GM18507 (cell line): Measurements from ENCODE around the gene CWC27.
"Not testable (repeated sequence)": the region's sequence is repeated elsewhere in the genome, so short reads cannot be mapped to it uniquely, and the experiment has no call there.

Experiments used
- DNase-seq: peaks from one replicate; pipeline ENCODE4 v3.0.0; 2011; ENCODE audit warnings: low read depth; ENCODE audit not compliant: insufficient read length; ENCODE audit errors: extremely low spot score
- FAIRE-seq: peaks from 2 replicates; lab custom pipeline; 2011; peaks lifted over from hg19 to GRCh38; lab: Jason Lieb, UNC

Gene CWC27

GRCh38 chr5:64784451-64785025 is 15.8 kb downstream of the CWC27 start:
- FAIRE-seq (peak; percentile 85), DNase-seq (no peak)

GRCh38 chr5:64786372-64786771 is 17.6 kb downstream of the CWC27 start:
- DNase-seq = no peak
- FAIRE-seq = no peak

GRCh38 chr5:64788156-64788555 is 19.4 kb downstream of the CWC27 start:
- no peak for DNase-seq
- no peak for FAIRE-seq

- no peak for DNase-seq
- FAIRE-seq = no peak
Measured at GRCh38 chr5:64789457-64789856, 20.7 kb downstream of the CWC27 start.

GRCh38 chr5:64790210-64790609 is 21.5 kb downstream of the CWC27 start:
- FAIRE-seq (no peak), DNase-seq (no peak)

- FAIRE-seq (no peak), DNase-seq (no peak)
Measured at GRCh38 chr5:64792469-64792868, 23.7 kb downstream of the CWC27 start.

GRCh38 chr5:64794053-64794770 is 25.5 kb downstream of the CWC27 start:
- FAIRE-seq = no peak
- DNase-seq = no peak

GRCh38 chr5:64796301-64796700 is 27.6 kb downstream of the CWC27 start:
- FAIRE-seq (no peak), DNase-seq (no peak)

- no peak for DNase-seq
Measured at GRCh38 chr5:64800926-64801325, 32.2 kb downstream of the CWC27 start.

GRCh38 chr5:64806537-64806936 is 37.8 kb downstream of the CWC27 start:
- DNase-seq (no peak), FAIRE-seq (no peak)

More at GRCh38 chr5:64800926-64801325, 32.2 kb downstream of the CWC27 start:
- FAIRE-seq = no peak

- FAIRE-seq (no peak), DNase-seq (no peak)
Measured at GRCh38 chr5:64807520-64807919, 38.8 kb downstream of the CWC27 start.

- DNase-seq (no peak), FAIRE-seq (peak; percentile 74)
Measured at GRCh38 chr5:64811050-64811640, 42.4 kb downstream of the CWC27 start.

- DNase-seq (peak; percentile 4), FAIRE-seq (peak; percentile 65)
Measured at GRCh38 chr5:64814073-64814472, 45.3 kb downstream of the CWC27 start.

- FAIRE-seq (no peak), DNase-seq (no peak)
Measured at GRCh38 chr5:64818245-64818644, 49.5 kb downstream of the CWC27 start.

GRCh38 chr5:64819345-64819744 is 50.6 kb downstream of the CWC27 start:
- not testable (repeated sequence) for DNase-seq
- FAIRE-seq = peak; percentile 48

GRCh38 chr5:64822320-64822719 is 53.6 kb downstream of the CWC27 start:
- FAIRE-seq (no peak), DNase-seq (no peak)

GRCh38 chr5:64826541-64826940 is 57.8 kb downstream of the CWC27 start:
- no peak for FAIRE-seq
- DNase-seq = no peak

- no peak for FAIRE-seq
- DNase-seq = no peak
Measured at GRCh38 chr5:64827703-64828102, 59.0 kb downstream of the CWC27 start.

GRCh38 chr5:64830650-64831049 is 61.9 kb downstream of the CWC27 start:
- not testable (repeated sequence) for DNase-seq, FAIRE-seq

- DNase-seq = no peak
- FAIRE-seq = no peak
Measured at GRCh38 chr5:64831996-64832395, 63.3 kb downstream of the CWC27 start.

GRCh38 chr5:64834037-64834436 is 65.3 kb downstream of the CWC27 start:
- no peak for DNase-seq
- no peak for FAIRE-seq
